Right kidney (tissue), 1 donor: ENCODE measurements around the gene ELAC2.
"Not testable (repeated sequence)": the region's sequence is repeated elsewhere in the genome, so short reads cannot be mapped to it uniquely, and the experiment has no call there.

Experiments used
- DNase-seq: peaks from one replicate; pipeline ENCODE4 v3.0.0-alpha.2; 2016

ELAC2 gene

GRCh38 chr17:12992676-12993075 lies 25.2 kb downstream of the ELAC2 start:
- DNase-seq: no peak

GRCh38 chr17:12990926-12991325 lies 26.9 kb downstream of the ELAC2 start:
- no peak for DNase-seq

- DNase-seq: no peak
Observed at GRCh38 chr17:12990041-12990808, 27.6 kb downstream of the ELAC2 start.

GRCh38 chr17:12987120-12987519 lies 30.7 kb downstream of the ELAC2 start:
- no peak for DNase-seq

- DNase-seq: no peak
Observed at GRCh38 chr17:12985431-12986293, 32.2 kb downstream of the ELAC2 start.

- DNase-seq: no peak
Observed at GRCh38 chr17:12983991-12984884, 33.6 kb downstream of the ELAC2 start.

GRCh38 chr17:12982224-12982623 lies 35.6 kb downstream of the ELAC2 start:
- DNase-seq: no peak

GRCh38 chr17:12979826-12980500 lies 37.9 kb downstream of the ELAC2 start:
- no peak for DNase-seq

GRCh38 chr17:12979246-12979645 lies 38.6 kb downstream of the ELAC2 start:
- no peak for DNase-seq

GRCh38 chr17:12978787-12979186 lies 39.0 kb downstream of the ELAC2 start:
- not testable (repeated sequence) for DNase-seq

GRCh38 chr17:12977008-12977751 lies 40.6 kb downstream of the ELAC2 start:
- no peak for DNase-seq

GRCh38 chr17:12974005-12974531 lies 43.8 kb downstream of the ELAC2 start:
- DNase-seq: peak; percentile 60

- no peak for DNase-seq
Observed at GRCh38 chr17:12973496-12974004, 44.3 kb downstream of the ELAC2 start.

GRCh38 chr17:12967962-12968361 lies 49.9 kb downstream of the ELAC2 start:
- DNase-seq: no peak

- DNase-seq: no peak
Observed at GRCh38 chr17:12966413-12966812, 51.4 kb downstream of the ELAC2 start.

- DNase-seq: no peak
Observed at GRCh38 chr17:12965988-12966387, 51.8 kb downstream of the ELAC2 start.

GRCh38 chr17:12964840-12965239 lies 53.0 kb downstream of the ELAC2 start:
- DNase-seq: no peak

GRCh38 chr17:12964162-12964561 lies 53.7 kb downstream of the ELAC2 start:
- DNase-seq: no peak

- no peak for DNase-seq
Observed at GRCh38 chr17:12963505-12963904, 54.3 kb downstream of the ELAC2 start.

GRCh38 chr17:12961655-12962054 lies 56.2 kb downstream of the ELAC2 start:
- DNase-seq: no peak

GRCh38 chr17:12959441-12959840 lies 58.4 kb downstream of the ELAC2 start:
- DNase-seq: no peak
